ENCODE data around the gene SAYSD1.

Gene SAYSD1

DNA sequence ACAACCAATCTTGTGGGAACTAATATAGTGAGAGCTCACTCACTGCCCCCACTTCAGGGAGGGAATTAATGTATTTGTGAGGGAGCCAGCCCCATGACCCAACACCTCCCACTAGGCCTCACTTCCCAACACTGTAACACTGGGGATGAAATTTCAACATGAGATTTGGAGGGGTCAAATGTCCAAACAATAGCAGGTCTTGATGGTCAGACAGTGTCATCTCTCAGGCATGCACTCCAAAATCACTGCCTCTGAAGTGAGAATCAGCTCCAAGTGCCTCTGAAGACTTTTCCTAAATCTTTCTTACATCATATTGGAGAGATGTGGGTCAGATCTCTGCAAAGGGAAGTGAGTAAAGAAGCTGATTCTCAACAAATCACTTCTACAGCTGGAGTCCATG is 13.8 kb upstream of the SAYSD1 start:
- FAIRE-seq, result no peak
- TF ChIP-seq CTCF (IDR thresholded peaks at IDR 0.05; ENCODE audit: insufficient read depth, missing control alignments), result no peak
- no peak for DNase-seq (ENCODE audit: insufficient read length, low spot score)

DNA sequence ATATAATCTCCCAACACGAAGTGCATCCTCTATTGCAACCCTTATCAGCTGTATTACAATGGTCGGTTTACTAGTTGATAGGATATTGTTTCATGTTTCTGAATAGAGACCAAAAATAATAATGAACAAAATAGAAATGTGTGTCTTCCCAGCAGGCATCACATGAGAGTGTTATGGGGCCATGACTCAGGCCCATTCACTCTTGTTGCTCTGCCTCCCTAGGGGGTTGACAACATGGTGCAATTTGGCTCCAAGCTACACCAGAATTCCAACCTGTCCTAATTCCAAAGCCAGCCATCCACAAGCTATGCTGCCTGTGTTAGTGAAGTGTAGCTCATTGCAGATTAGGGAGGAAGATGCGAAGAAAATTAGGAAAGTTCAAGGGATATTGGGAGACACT is 13.1 kb upstream of the SAYSD1 start:
- TF ChIP-seq CTCF (IDR thresholded peaks at IDR 0.05; ENCODE audit: insufficient read depth, missing control alignments), result no peak
- DNase-seq (ENCODE audit: insufficient read length, low spot score), result no peak
- no peak for FAIRE-seq

- DNase-seq (ENCODE audit: insufficient read length, low spot score), result no peak
- FAIRE-seq, result no peak
- no peak for TF ChIP-seq CTCF (IDR thresholded peaks at IDR 0.05; ENCODE audit: insufficient read depth, missing control alignments)
Observed at GRCh38 chr6:39124114-39124513, 9.1 kb upstream of the SAYSD1 start.

- no peak for TF ChIP-seq CTCF (IDR thresholded peaks at IDR 0.05; ENCODE audit: insufficient read depth, missing control alignments)
- no peak for DNase-seq (ENCODE audit: insufficient read length, low spot score)
- FAIRE-seq, result no peak
Observed at GRCh38 chr6:39118921-39119320, 3.9 kb upstream of the SAYSD1 start.

GRCh38 chr6:39114388-39114703 is 640 bp downstream of the SAYSD1 start:
- FAIRE-seq, result no peak

DNA sequence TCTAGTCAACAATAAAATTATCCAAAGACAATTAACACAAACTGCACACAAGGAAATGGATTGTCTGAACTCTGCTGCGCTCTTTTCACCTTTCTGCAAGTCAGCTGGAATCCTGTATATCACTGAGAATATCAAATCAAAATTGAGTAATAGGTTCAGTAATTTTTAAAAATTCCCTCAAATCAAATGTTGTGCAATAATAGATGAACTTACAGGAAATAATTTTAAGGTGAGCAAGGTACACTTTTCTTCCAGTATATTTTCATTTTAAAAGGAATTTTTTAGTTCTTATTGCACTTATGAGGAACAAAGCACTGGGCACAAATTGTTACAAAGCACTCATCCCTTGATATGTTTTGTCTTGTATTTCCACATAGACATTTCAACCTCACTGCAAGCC is 1.2 kb downstream of the SAYSD1 start:
- DNase-seq (ENCODE audit: insufficient read length, low spot score) (no peak), FAIRE-seq (no peak)
- TF ChIP-seq CTCF (IDR thresholded peaks at IDR 0.05; ENCODE audit: insufficient read depth, missing control alignments), result no peak

More at GRCh38 chr6:39114388-39114703, 640 bp downstream of the SAYSD1 start:
- TF ChIP-seq CTCF (IDR thresholded peaks at IDR 0.05; ENCODE audit: insufficient read depth, missing control alignments), result no peak
- DNase-seq (ENCODE audit: insufficient read length, low spot score), result no peak

GRCh38 chr6:39111280-39111679 is 3.7 kb downstream of the SAYSD1 start:
- FAIRE-seq, result no peak
- no peak for DNase-seq (ENCODE audit: insufficient read length, low spot score)
- no peak for TF ChIP-seq CTCF (IDR thresholded peaks at IDR 0.05; ENCODE audit: insufficient read depth, missing control alignments)
